Astrocyte of the hippocampus (primary cell): Measurements from ENCODE around the gene ZNF644.
"Not testable (repeated sequence)": the region's sequence is repeated elsewhere in the genome, so short reads cannot be mapped to it uniquely, and the experiment has no call there.

Experiments
- DNase-seq: peaks from one replicate; pipeline ENCODE4 v3.0.0; 2011; ENCODE audit warnings: low read depth, low spot score

ZNF644 gene

GRCh38 chr1:91021686-91022517 lies at the start of gene ZNF644:
Gene ZNF644, minus strand, starts transcription at chr1:91022035. Its CDS starts 39,682 bp downstream, at chr1:90982353.
- peak; percentile 95 for DNase-seq

GRCh38 chr1:91070298-91070697 lies 48.5 kb upstream of the ZNF644 start:
- DNase-seq = no peak

- DNase-seq = no peak
These were observed 44.7 kb upstream of the ZNF644 start for GRCh38 chr1:91066538-91066937.

GRCh38 chr1:91065337-91065736 lies 43.5 kb upstream of the ZNF644 start:
- DNase-seq = no peak

- not testable (repeated sequence) for DNase-seq
These were observed 41.6 kb upstream of the ZNF644 start for GRCh38 chr1:91063403-91063802.

DNA sequence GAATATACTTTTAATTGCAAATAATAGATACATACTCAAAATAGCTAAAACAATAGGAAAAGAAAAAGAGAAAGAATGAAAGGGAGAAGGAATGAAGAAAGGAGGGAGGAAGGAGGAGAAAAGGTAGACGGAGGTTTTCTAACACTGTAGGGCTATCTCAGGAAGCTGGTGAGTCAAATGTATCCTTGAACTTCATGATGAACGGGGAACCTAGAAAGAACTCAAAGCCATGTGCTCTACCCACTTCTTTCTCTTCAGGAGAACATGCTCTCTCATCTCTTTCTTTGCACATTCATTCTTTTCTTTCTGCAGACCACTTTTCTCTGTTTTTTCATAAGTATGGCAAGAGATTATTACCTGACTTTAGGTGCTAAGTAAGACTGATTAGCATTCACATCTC lies 37.3 kb upstream of the ZNF644 start:
- no peak for DNase-seq

- no peak for DNase-seq
These were observed 35.9 kb upstream of the ZNF644 start for GRCh38 chr1:91057784-91058183.

GRCh38 chr1:91054780-91055481 lies 33.1 kb upstream of the ZNF644 start:
- no peak for DNase-seq

DNA sequence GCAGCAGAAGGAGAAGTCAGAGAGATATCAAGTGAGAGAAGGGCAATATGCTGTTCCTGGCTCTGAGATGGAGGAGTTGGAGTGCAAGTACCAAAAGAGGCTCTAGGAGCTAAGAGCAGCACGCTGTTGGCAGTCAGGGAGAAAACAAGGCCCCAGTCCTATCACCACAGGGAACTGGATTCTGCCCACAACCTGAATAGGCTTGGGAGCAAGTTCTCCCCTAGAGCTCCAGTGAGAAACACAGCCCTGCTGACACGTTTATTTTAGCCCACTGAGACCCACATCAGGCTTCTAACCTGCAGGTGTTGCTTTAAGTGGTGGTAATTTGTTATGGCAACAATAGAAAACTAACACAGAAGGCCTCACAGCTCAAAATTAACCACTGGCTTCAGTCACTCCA lies 31.8 kb upstream of the ZNF644 start:
- DNase-seq = no peak

DNA sequence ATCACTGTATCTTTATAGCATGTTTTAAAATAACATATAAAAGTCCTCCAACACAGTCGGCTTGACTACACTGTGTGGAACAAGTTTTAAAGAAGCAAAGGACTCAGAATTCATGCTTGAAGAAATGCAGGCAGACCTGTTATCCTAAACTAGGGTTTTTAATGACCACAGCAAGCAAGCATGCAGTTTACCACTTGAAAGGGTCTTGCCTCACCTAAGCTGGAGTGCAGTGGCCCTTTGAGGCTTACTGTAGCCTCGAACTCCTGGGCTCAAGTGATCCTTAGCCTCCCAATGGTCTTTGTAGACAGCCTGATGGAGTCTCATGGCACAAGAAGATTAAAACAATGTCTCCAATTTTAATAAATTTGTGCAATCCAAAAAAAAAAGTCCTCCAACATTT lies 27.7 kb upstream of the ZNF644 start:
- DNase-seq = not testable (repeated sequence)

GRCh38 chr1:91046766-91047165 lies 24.9 kb upstream of the ZNF644 start:
- DNase-seq = no peak

DNA sequence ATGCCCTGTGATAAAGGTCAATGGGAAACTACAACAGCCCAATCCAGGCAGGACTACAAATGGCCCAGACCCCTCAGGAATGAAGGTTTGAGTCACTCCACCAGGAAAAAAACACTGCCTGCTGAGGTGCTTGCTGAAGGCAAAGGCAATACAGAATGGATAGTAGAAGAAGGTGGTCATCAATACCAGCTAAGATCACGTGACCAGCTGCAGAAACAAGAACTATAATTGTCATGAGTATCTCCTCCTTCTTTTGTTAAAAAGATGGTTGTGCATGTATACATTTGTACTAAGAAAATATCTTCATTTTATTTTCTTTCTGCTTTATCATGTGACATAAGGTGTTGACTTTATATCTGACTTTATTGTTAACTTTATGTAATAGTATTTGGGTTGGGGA lies 23.4 kb upstream of the ZNF644 start:
- DNase-seq = no peak

- DNase-seq = not testable (repeated sequence)
These were observed 22.9 kb upstream of the ZNF644 start for GRCh38 chr1:91044776-91045175.

GRCh38 chr1:91042372-91042771 lies 20.5 kb upstream of the ZNF644 start:
- DNase-seq = not testable (repeated sequence)

DNA sequence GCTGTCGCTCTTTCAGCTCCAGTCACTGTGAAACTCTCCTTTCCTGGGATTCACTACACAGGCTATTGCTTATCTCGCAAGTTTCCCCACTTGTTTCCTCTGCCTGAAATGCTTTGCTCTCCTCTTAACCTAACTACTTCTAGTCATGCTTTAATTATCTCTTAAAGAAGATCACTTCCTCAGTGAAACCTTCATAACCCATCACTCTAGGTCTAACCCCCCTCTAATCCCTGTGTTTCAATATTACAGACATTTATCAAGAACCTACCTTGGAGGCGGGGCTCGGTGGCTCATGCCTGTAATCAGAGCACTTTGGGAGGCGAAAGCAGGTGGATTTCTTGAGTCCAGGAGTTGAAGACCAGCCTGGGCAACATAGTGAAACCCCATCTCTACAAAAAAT lies 16.7 kb upstream of the ZNF644 start:
- DNase-seq = no peak

DNA sequence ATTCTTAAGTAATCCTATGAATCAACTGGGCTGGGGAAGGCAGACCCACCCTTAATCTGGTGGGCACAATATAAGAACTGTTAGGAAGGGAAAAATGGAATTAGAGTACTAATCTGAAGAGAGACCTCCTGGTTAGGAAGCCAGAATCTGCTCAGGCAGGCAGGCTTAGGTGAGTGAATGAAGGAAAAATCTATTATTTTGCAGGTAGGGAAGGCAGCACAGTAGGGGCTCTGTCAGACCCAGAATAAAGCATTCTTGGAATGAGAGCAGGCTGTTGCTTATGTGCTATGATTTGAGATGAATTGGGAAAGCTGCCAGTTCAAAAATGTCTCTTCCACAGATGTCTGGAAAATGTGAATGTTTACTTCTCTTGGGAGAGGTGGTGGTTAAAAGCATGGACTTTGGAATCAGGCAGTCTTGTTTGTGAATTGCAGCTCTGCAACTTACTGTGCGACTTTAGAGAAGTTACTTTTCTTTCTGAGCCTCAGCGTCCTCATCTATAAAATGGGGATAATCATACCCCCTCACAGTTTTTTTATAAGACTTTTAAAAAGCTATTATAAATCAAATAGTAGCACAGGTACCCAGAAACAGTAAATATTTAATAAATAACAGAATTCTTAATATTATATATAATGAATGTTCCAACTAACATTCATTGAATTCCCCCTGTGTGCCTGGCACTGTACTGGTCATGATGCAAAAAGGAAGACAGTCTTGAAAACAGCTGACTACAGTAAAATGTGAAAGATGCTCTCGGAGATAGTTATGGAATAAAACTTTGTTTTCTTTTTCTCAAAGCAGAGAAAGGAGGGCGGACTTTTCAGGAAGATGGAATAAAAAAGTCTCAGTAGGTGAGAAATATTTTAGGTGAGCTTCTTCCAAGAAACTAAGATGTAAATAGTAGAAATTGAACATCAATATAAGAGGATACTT lies 15.3 kb upstream of the ZNF644 start:
- no peak for DNase-seq

DNA sequence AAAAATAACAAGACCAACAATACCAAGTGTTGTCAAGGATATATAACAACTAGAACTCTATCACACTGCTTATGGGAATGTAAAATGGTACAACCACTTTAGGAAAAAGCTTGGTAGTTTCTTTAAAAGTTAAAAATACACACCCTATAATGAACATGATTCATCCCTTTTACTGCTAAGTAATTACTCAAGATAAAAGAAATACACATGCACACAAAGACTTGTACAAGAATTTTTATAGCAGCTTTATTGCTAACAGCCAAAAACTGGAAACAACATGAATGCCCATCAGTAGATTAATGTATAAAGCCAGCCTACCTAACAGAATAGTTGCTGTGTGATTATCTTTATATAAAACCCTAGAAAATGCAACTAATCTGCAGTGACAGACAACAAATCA lies 10.5 kb upstream of the ZNF644 start:
- no peak for DNase-seq

DNA sequence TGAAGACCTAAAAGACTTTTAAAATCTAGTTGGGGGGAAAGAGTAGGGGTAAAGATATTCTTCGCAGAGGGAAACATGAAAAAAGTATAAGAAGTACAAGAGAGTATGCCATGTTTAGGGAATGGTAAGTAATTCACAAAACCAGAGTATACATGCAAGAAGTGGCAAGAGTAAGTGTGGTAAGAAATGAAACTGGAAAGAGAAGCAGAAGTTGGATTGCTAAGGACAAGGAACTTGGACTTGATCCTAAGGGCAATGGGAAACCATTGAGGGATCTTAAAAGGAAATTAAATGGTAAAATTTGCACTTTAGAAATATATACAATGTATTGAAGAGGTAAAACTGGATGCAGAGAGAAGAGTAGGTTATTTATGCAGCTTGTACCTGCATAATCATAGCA lies 9.2 kb upstream of the ZNF644 start:
- DNase-seq = no peak

- peak; percentile 29 for DNase-seq
These were observed 4.9 kb upstream of the ZNF644 start for GRCh38 chr1:91026777-91027176.

DNA sequence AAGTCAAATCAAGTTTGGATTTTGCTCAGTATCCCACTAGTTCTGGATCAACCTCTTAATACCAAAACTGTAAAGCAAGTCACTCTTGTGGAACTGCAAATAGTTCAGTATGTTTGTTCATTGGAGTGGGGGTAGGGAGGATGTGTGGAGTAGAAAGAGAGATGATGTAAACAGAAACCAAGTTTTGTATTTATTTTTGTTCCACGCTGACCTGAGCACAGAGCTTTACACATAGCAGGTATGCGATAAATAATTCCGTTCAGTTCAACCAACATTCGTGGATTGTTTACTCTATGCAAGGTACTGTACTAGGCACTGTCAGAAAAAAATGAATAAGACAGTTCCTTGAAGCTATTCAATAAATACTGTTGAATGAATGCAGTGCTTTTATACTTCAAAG lies 4.5 kb upstream of the ZNF644 start:
- no peak for DNase-seq

GRCh38 chr1:91024481-91025119 lies 2.8 kb upstream of the ZNF644 start:
- no peak for DNase-seq
